ENCODE measurements around the gene CXXC5. TPM values are rescaled to one million over a fixed set of nuclear protein-coding genes. Genes with fewer than 3 reads are reported as not detected.
A peak's percentile ranks its signal among the peaks of the same experiment; 100 is the strongest.

CXXC5 gene
- total RNA-seq, 1 donor from 2014 or later, result 151 TPM

GRCh38 chr5:139653616-139654015 lies 5.5 kb downstream of the CXXC5 start:
- Histone ChIP-seq H3K4me3 (ENCODE audit: insufficient read depth, low read depth, low read length) (peak overlapping the region; percentile 41), H3K79me2 (ENCODE audit: insufficient read depth, low read length) (peaks cover 95% of the 10 kb centered on the region), H4K20me1 (ENCODE audit: insufficient read depth, low read length) (peaks cover 70% of the 10 kb centered on the region), H3K27ac (ENCODE audit: low read depth, low read length) (peak overlapping the region; percentile 94), H3K27me3 (ENCODE audit: insufficient read depth, low read length) (no peaks in the 10 kb centered on the region), H3K4me1 (ENCODE audit: insufficient read depth, low read length) (peaks cover 74% of the 10 kb centered on the region), H3K9ac (ENCODE audit: low read length) (peak overlapping the region; percentile 88), H3K9me3 (ENCODE audit: insufficient read depth, low read depth, low read length) (no peaks in the 10 kb centered on the region), H3K36me3 (ENCODE audit: insufficient read depth, low read length) (no peaks in the 10 kb centered on the region), H3K4me2 (ENCODE audit: low read length) (peak overlapping the region; percentile 87), H2AFZ (ENCODE audit: low read depth, low read length) (no peak overlapping the region)
- Mint-ChIP-seq H3K36me3 (ENCODE audit: low read depth, unreplicated experiment) (peaks cover 11% of the 10 kb centered on the region), H3K4me1 (ENCODE audit: low read depth, unreplicated experiment) (peaks cover 50% of the 10 kb centered on the region), H3K27me3 (ENCODE audit: low read depth, unreplicated experiment) (no peaks in the 10 kb centered on the region), H3K4me3 (ENCODE audit: unreplicated experiment) (peak overlapping the region; percentile 77), H3K27ac (ENCODE audit: unreplicated experiment) (peak overlapping the region; percentile 94), H3K9me3 (ENCODE audit: unreplicated experiment) (peaks cover 2% of the 10 kb centered on the region)
- TF ChIP-seq CTCF (IDR thresholded peaks at IDR 0.05; ENCODE audit: insufficient read depth, low read depth, low read length), result no peak
- TF ChIP-seq EZH2 (IDR thresholded peaks at IDR 0.05; ENCODE audit: insufficient read depth, low read length), result no peak
- FAIRE-seq (no peak), DNase-seq (ENCODE audit: low read depth) (no peak)

- Mint-ChIP-seq H3K27me3 (ENCODE audit: low read depth, unreplicated experiment) (no peaks in the 10 kb centered on the region), H3K36me3 (ENCODE audit: low read depth, unreplicated experiment) (peaks cover 11% of the 10 kb centered on the region), H3K9me3 (ENCODE audit: unreplicated experiment) (peaks cover 2% of the 10 kb centered on the region), H3K4me3 (ENCODE audit: unreplicated experiment) (peak overlapping the region; percentile 77), H3K4me1 (ENCODE audit: low read depth, unreplicated experiment) (peaks cover 55% of the 10 kb centered on the region), H3K27ac (ENCODE audit: unreplicated experiment) (peak overlapping the region; percentile 69)
- FAIRE-seq (no peak), DNase-seq (ENCODE audit: low read depth) (no peak)
- TF ChIP-seq EZH2 (IDR thresholded peaks at IDR 0.05; ENCODE audit: insufficient read depth, low read length) (no peak), CTCF (IDR thresholded peaks at IDR 0.05; ENCODE audit: insufficient read depth, low read depth, low read length) (no peak)
- Histone ChIP-seq H3K9me3 (ENCODE audit: insufficient read depth, low read depth, low read length) (no peaks in the 10 kb centered on the region), H3K27ac (ENCODE audit: low read depth, low read length) (peak overlapping the region; percentile 94), H3K9ac (ENCODE audit: low read length) (peak overlapping the region; percentile 88), H3K4me3 (ENCODE audit: insufficient read depth, low read depth, low read length) (no peak overlapping the region), H3K27me3 (ENCODE audit: insufficient read depth, low read length) (no peaks in the 10 kb centered on the region), H3K79me2 (ENCODE audit: insufficient read depth, low read length) (peaks cover 97% of the 10 kb centered on the region), H3K4me2 (ENCODE audit: low read length) (peak overlapping the region; percentile 87), H2AFZ (ENCODE audit: low read depth, low read length) (no peak overlapping the region), H4K20me1 (ENCODE audit: insufficient read depth, low read length) (peaks cover 74% of the 10 kb centered on the region), H3K4me1 (ENCODE audit: insufficient read depth, low read length) (peaks cover 82% of the 10 kb centered on the region), H3K36me3 (ENCODE audit: insufficient read depth, low read length) (no peaks in the 10 kb centered on the region)
These were observed 6.3 kb downstream of the CXXC5 start for GRCh38 chr5:139654464-139654863.

GRCh38 chr5:139654871-139655491 lies 6.8 kb downstream of the CXXC5 start:
- Mint-ChIP-seq H3K36me3 (ENCODE audit: low read depth, unreplicated experiment) (peaks cover 8% of the 10 kb centered on the region), H3K9me3 (ENCODE audit: unreplicated experiment) (no peaks in the 10 kb centered on the region), H3K4me1 (ENCODE audit: low read depth, unreplicated experiment) (peaks cover 58% of the 10 kb centered on the region), H3K27me3 (ENCODE audit: low read depth, unreplicated experiment) (no peaks in the 10 kb centered on the region), H3K4me3 (ENCODE audit: unreplicated experiment) (peak overlapping the region; percentile 79), H3K27ac (ENCODE audit: unreplicated experiment) (peak overlapping the region; percentile 69)
- Histone ChIP-seq H4K20me1 (ENCODE audit: insufficient read depth, low read length) (peaks cover 72% of the 10 kb centered on the region), H2AFZ (ENCODE audit: low read depth, low read length) (no peak overlapping the region), H3K4me2 (ENCODE audit: low read length) (peak overlapping the region; percentile 87), H3K9me3 (ENCODE audit: insufficient read depth, low read depth, low read length) (no peaks in the 10 kb centered on the region), H3K36me3 (ENCODE audit: insufficient read depth, low read length) (no peaks in the 10 kb centered on the region), H3K79me2 (ENCODE audit: insufficient read depth, low read length) (peaks cover 96% of the 10 kb centered on the region), H3K27ac (ENCODE audit: low read depth, low read length) (peak overlapping the region; percentile 71), H3K4me3 (ENCODE audit: insufficient read depth, low read depth, low read length) (no peak overlapping the region), H3K27me3 (ENCODE audit: insufficient read depth, low read length) (no peaks in the 10 kb centered on the region), H3K9ac (ENCODE audit: low read length) (peak overlapping the region; percentile 88), H3K4me1 (ENCODE audit: insufficient read depth, low read length) (peaks cover 88% of the 10 kb centered on the region)
- no peak for DNase-seq (ENCODE audit: low read depth)
- TF ChIP-seq EZH2 (IDR thresholded peaks at IDR 0.05; ENCODE audit: insufficient read depth, low read length) (no peak), CTCF (IDR thresholded peaks at IDR 0.05; ENCODE audit: insufficient read depth, low read depth, low read length) (no peak)
- no peak for FAIRE-seq
